Measurements from ENCODE around the gene RAPGEF2. TPM values are rescaled to one million over a fixed set of nuclear protein-coding genes. Genes with fewer than 3 reads are reported as not detected.

Gene RAPGEF2
- total RNA-seq, 1 experiment from 2014 or later = 37.1 TPM

GRCh38 chr4:159281771-159282170 is 178.9 kb downstream of the RAPGEF2 start:
- Histone ChIP-seq H3K4ac (ENCODE audit: low read depth, low read length) (no peak overlapping the region), H3K4me2 (ENCODE audit: insufficient read depth, insufficient read length, low read length) (no peak overlapping the region), H3K23ac (ENCODE audit: insufficient read length, low read depth, low read length) (no peak overlapping the region), H4K5ac (ENCODE audit: insufficient read length, low read depth, low read length) (no peak overlapping the region), H2BK120ac (ENCODE audit: low read depth, low read length, poor library complexity, severe bottlenecking) (no peak overlapping the region), H3K27ac (ENCODE audit: insufficient read length, low read depth, low read length) (no peak overlapping the region), H3K23me2 (ENCODE audit: insufficient read length, low read depth, low read length, poor library complexity, severe bottlenecking) (no peaks in the 10 kb centered on the region), H4K91ac (ENCODE audit: insufficient read length, low read depth, low read length) (no peak overlapping the region), H3K79me2 (ENCODE audit: insufficient read depth, low read length) (no peaks in the 10 kb centered on the region), H2BK20ac (ENCODE audit: low read depth, low read length, poor library complexity, severe bottlenecking) (no peak overlapping the region), H2BK5ac (ENCODE audit: insufficient read length, low read length) (no peak overlapping the region), H3K56ac (ENCODE audit: insufficient read length, low read depth, low read length) (no peak overlapping the region), H3K18ac (ENCODE audit: insufficient read length, low read depth, low read length) (no peak overlapping the region), H3K79me1 (ENCODE audit: insufficient read depth, low read depth, low read length, poor library complexity, severe bottlenecking) (no peaks in the 10 kb centered on the region), H3K9me3 (ENCODE audit: control insufficient read depth, low read depth, low read length) (no peaks in the 10 kb centered on the region), H3K14ac (ENCODE audit: insufficient read depth, low read length) (no peak overlapping the region), H4K20me1 (ENCODE audit: control insufficient read depth, insufficient read depth, insufficient read length) (no peaks in the 10 kb centered on the region), H2BK12ac (ENCODE audit: insufficient read length, low read depth, low read length) (no peak overlapping the region), H2AFZ (ENCODE audit: low read length) (no peak overlapping the region), H3K4me1 (ENCODE audit: insufficient read depth, low read length) (peaks cover 3% of the 10 kb centered on the region; the same call in 1 of the 2 replicates), H3K9ac (ENCODE audit: extremely low read depth, insufficient read length, low read length) (no peak overlapping the region), H3T11ph (ENCODE audit: low read length) (no peak overlapping the region), H2BK15ac (ENCODE audit: low read depth, low read length) (no peak overlapping the region), H3K27me3 (ENCODE audit: insufficient read depth, low read length) (no peaks in the 10 kb centered on the region), H2AK5ac (ENCODE audit: insufficient read length, low read length) (no peak overlapping the region), H4K8ac (replicated peaks; ENCODE audit: insufficient read length, low read depth, low read length) (no peak overlapping the region)
- H3K4me3 Mint-ChIP-seq = no peak overlapping the region
- no peaks in the 10 kb centered on the region for H3K27me3 Mint-ChIP-seq (ENCODE audit: low read depth)
- no peak for DNase-seq
- peaks cover 0 to 3% (median 0%) of the 10 kb centered on the region in 3 experiments; a peak in 1 of 7 replicates for H3K36me3 Mint-ChIP-seq (ENCODE audit: insufficient read depth in 1 of 3, low read depth in 3 of 3)
- TF ChIP-seq CTCF (conservative IDR thresholded peaks at IDR 0.05) = no peak
- WGBS (ENCODE audit: extremely low coverage, insufficient read length, low lambda C conversion rate) = no CpG with 5 or more reads among the region's 2 CpGs
- H3K9me3 Mint-ChIP-seq = no peaks in the 10 kb centered on the region
- peaks cover 20 to 27% of the 10 kb centered on the region in 2 experiments for H3K4me1 Mint-ChIP-seq
- no peak overlapping the region for H3K27ac Mint-ChIP-seq
